NCI-H2107 treated with DMSO at 0.1 percent for 48 hours (cell line): ENCODE data around the gene CYP4F11.
"Not testable (repeated sequence)": the region's sequence is repeated elsewhere in the genome, so short reads cannot be mapped to it uniquely, and the experiment has no call there.

Experiments
- DNase-seq: peaks from one replicate; lab custom pipeline; 2025; ENCODE audit not compliant: unreplicated experiment; lab: John Stamatoyannopoulos, UW

The CYP4F11 gene

DNA sequence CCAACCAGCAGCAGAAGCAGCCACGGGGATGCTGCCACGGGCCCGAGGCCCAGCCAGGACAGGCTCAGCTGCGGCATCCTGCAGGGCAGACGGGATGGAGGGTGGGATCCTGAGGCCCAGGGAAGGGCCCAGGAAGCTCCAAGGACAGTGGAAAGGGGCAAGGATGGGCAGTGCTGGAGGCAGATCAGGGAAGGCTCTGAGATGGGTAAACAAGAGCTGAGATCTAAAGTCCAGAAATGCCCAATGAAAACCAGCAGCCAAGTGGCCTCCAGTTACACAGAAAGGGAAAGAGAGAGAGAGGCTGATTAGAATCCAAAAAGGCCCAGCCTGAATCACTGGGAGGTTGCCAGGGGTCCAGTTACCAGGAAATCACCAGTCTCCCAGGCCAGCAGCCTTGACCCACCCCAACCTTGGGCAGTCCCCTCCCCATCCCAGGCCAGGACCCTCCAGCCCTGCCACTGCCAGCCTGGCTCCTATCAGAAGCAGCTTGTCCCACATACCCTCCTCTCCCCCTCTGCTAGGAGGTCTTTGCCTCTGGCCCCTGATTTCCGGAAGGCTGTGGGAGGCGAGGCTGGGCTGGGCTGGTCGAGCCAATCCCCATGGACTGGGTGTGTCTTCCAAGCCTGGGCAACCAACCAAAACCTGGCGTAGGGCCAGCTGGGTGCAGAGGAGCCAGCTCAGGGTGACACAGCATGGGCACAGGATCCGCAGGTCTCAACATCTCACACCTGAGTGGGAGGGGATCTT is at the start of gene CYP4F11:
CYP4F11 (minus strand) TSS at position 198 of the 747 bp plus-strand sequence; CDS start at position 77, 121 bp downstream.
- DNase-seq, result no peak

GRCh38 chr19:15979293-15979692 is 45.0 kb upstream of the CYP4F11 start:
- DNase-seq, result no peak

GRCh38 chr19:15977690-15978089 is 43.4 kb upstream of the CYP4F11 start:
- no peak for DNase-seq

GRCh38 chr19:15976836-15977689 is 42.7 kb upstream of the CYP4F11 start:
- no peak for DNase-seq

GRCh38 chr19:15974856-15975255 is 40.5 kb upstream of the CYP4F11 start:
- DNase-seq, result no peak

- not testable (repeated sequence) for DNase-seq
Observed at GRCh38 chr19:15972043-15972442, 37.7 kb upstream of the CYP4F11 start.

DNA sequence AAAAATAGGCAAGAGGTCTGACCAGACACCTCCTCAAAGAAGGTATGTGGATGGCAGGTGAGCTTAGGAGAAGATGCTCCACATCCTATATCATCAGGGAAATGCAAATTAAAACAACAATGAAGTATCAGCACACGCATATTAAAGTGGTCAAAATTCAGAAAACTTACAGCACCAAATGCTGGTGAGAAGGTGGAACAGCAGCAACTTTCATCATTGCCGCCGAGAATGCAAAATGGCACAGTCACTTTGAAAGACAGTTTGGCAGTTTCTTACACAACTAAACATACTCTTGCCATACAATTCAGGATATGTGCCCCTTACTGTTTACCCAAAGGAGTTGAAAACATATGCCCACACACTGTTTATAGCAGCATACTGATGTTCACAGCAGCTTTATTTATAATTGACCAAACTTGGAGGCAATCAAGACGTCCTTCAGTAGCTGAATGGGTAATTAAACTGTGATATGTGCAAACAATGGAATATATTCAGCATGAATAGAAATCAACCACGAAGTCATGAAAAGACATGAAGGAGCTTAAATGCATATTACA is 37.0 kb upstream of the CYP4F11 start:
- DNase-seq, result no peak

DNA sequence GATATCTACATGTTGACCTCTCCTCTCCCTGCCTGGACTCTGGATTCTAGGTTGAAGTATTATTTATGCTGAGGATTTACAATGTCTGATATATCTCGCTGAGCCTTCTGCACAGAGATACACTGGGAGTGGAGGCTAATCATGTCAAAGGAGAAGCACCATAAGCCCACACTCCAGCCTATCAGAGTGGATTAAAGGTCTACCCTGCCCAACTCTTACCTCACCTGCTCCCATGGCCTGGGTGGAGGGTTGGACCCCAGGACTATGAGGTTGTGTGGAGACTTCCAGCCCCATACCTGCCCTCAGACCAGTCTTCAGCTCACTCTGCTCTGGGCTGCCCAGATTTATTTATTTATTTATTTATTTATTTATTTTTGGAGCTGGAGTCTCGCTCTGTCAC is 29.9 kb upstream of the CYP4F11 start:
- no peak for DNase-seq

- no peak for DNase-seq
Observed at GRCh38 chr19:15962319-15962718, 28.0 kb upstream of the CYP4F11 start.

DNA sequence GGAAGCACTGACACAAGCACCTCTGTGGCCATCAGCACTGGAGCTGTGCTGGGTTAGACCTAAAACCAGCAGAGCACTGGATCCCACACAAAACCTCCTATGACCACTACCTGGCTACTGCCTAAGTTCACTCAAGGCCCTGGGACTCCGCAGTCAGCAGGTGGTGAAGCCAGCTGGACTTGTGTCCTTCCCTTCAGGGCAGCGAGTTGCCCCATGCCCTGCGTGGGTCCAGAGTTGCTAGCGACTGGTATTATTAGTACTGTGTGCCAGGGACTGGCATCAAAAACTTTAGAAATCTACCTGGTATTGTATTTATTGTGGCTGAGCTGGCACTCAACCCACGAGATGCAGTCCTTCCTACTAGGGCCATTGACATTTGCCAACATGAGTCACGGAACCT is 20.5 kb upstream of the CYP4F11 start:
- DNase-seq, result no peak

- no peak for DNase-seq
Observed at GRCh38 chr19:15948223-15949058, 14.1 kb upstream of the CYP4F11 start, which contains the start of gene OR10H4. TSS of gene OR10H4 (plus strand) at chr19:15949008. CDS start at chr19:15949008, 0 bp downstream.

- no peak for DNase-seq
Observed at GRCh38 chr19:15945301-15945700, 11.0 kb upstream of the CYP4F11 start.

GRCh38 chr19:15944401-15944800 is 10.1 kb upstream of the CYP4F11 start:
- DNase-seq, result no peak

GRCh38 chr19:15937771-15938170 is 3.4 kb upstream of the CYP4F11 start:
- no peak for DNase-seq

- DNase-seq, result no peak
Observed at GRCh38 chr19:15936950-15937349, 2.6 kb upstream of the CYP4F11 start.

GRCh38 chr19:15936173-15936572 is 1.8 kb upstream of the CYP4F11 start:
- no peak for DNase-seq

DNA sequence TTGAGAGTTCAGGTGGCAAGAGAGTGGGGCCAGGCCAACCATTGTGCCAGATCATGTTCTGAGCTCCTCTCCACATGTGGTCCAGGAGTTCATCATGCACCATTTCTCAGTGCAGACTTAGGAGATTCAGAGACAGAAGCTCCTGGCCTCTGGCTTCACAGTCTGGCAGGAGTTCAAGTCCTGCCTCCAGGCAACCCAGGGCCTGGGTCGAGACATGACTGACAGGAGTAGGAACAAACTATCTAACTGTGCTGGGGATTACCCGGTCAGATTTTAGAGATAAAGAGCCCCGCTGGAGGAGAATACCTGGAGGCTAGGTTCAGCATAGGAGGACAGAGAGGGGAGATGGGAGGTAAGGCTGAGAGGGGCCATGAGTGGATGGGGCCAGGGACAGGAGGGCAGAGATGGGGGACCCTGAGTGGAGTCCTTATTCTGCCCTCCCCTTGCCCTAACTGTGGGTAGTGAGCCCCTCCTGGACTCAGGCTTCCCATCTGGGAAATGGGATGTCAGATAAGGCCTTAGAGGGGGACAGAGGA is 906 bp upstream of the CYP4F11 start:
- DNase-seq, result no peak

DNA sequence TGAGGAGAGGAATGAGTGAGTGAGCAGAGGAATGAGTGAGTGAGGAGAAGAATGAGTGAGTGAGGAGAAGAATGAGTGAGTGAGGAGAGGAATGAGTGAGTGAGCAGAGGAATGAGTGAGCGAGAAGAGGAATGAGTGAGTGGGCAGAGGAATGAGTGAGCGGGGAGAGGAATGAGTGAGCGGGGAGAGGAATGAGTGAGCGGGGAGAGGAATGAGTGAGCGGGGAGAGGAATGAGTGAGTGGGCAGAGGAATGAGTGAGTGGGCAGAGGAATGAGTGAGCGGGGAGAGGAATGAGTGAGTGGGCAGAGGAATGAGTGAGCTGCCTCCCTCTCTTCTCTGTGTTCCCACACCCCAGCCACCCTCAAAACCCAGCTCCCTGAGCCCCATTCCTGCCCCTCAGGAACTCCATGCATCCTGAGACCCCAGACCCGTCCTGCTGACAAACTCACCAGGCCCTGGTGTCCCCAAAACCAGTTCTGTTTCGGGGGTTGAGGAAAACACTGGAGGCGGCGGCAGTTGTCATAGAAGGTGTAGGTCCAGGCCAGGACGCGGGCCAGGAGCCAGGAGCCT is 483 bp downstream of the CYP4F11 start:
- not testable (repeated sequence) for DNase-seq

DNA sequence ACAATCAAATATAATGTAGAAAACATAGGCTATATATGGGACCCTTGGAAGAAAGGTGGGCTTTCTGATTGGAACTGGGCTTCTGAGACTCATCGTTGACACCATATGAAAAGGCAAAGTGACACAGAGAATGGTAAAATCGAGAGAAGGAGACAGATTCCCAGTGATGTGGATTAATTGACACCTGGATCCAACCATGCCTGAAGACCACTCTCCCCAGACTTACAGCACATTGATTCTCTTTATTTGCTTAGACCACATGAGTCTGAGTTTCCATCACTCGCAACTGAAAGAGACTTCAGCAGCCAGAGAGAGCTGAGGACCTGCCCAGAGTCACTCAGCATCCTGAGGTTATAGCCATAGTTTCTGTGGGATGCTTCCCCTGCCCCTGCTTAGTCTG is 6.0 kb downstream of the CYP4F11 start:
- no peak for DNase-seq

DNA sequence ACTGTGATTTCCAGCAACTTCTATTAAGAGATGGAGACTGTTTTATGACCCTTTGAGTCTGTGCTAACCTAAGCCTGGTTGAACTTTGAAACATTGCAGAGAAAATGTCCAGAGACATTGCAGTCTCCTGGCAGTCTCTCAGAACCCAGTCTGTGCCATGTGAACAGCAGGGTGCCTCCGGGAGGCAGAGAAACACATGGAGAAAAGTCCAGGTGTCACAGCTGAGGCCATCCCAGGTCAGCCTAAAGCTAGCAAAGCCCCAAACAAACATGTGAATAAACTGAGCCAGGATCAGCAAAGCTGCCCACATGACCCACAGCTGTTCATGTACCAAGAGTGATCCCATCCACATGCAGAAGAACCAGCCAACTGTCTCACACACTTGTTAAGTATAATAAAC is 7.8 kb downstream of the CYP4F11 start:
- no peak for DNase-seq
